SK-N-SH (cell line): ENCODE data around the gene SAG.

Source experiments
- FOSL2 ChIP-seq: IDR thresholded peaks from 2 replicates; pipeline ENCODE4 v1.4.0; 2012; ENCODE audit warnings: low read depth, mild to moderate bottlenecking, moderate library complexity, borderline replicate concordance
- RFX5 ChIP-seq: IDR thresholded peaks from 2 replicates; pipeline ENCODE4 v1.6.1; 2012; ENCODE audit warnings: mild to moderate bottlenecking, improper control_type of control experiment, low read length
- SIN3A ChIP-seq: IDR thresholded peaks from 2 replicates; pipeline ENCODE4 v1.6.1; 2012; ENCODE audit warnings: low read depth, mild to moderate bottlenecking, low read length, moderate library complexity, borderline replicate concordance
- SMC3 ChIP-seq: IDR thresholded peaks from 2 replicates; pipeline ENCODE4 v1.6.1; 2012; ENCODE audit warnings: low read depth, low read length, improper control_type of control experiment
- TF ChIP-seq, protein P1 (sequence below): fragments of 200-600 bp; sonication (generic); IDR thresholded peaks from 2 replicates; pipeline ENCODE4 v1.6.1; 2017; ENCODE audit warnings: antibody characterized with exemption, mild to moderate bottlenecking, moderate library complexity
- TF ChIP-seq, protein P2 (sequence below): fragments of 150-350 bp; IDR thresholded peaks from 2 replicates; pipeline ENCODE4 v1.6.1; 2017; ENCODE audit warnings: antibody characterized with exemption, low read length, low read depth, borderline replicate concordance
- TF ChIP-seq, protein P3 (sequence below): IDR thresholded peaks from 2 replicates; pipeline ENCODE4 v1.4.0; 2012; ENCODE audit warnings: low read depth

DNA sequence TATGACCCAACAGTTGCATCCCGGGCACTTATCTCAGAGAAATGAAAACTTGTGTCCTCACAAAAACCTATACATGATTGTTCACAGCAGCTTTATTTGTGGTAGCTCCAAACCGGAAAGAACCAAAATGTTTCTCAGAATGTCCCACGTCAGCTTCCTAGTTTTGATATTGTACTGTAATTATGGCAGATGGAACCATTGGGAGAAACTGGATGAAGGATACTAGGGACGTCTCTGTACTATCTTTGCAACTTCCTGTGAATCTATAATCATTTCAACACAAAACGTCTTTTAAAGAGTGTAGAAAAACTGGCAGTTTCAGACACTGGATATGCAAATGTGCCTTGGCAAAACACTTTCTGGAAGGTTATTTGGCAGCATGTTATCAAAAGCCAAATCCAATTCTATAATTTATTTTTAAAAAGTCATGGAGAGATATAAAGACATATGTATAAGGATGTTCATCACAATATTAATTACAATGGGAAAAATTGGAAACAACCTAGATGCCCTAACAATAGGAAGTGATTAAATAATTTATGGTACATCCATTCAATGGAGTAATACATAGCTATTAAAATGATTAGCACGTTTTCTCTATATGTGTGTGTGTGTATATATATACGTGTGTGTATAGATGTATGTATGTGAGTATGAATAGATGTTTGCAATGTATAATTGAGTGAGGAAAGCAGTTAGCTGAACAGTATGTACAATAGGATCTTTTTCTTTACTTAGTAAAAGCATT lies 9.8 kb downstream of the SAG start:
- TF ChIP-seq, protein P1, sequence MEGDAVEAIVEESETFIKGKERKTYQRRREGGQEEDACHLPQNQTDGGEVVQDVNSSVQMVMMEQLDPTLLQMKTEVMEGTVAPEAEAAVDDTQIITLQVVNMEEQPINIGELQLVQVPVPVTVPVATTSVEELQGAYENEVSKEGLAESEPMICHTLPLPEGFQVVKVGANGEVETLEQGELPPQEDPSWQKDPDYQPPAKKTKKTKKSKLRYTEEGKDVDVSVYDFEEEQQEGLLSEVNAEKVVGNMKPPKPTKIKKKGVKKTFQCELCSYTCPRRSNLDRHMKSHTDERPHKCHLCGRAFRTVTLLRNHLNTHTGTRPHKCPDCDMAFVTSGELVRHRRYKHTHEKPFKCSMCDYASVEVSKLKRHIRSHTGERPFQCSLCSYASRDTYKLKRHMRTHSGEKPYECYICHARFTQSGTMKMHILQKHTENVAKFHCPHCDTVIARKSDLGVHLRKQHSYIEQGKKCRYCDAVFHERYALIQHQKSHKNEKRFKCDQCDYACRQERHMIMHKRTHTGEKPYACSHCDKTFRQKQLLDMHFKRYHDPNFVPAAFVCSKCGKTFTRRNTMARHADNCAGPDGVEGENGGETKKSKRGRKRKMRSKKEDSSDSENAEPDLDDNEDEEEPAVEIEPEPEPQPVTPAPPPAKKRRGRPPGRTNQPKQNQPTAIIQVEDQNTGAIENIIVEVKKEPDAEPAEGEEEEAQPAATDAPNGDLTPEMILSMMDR = no peak
- TF ChIP-seq SIN3A (no peak), RFX5 (no peak), FOSL2 (no peak), SMC3 (no peak)
- TF ChIP-seq, protein P2, sequence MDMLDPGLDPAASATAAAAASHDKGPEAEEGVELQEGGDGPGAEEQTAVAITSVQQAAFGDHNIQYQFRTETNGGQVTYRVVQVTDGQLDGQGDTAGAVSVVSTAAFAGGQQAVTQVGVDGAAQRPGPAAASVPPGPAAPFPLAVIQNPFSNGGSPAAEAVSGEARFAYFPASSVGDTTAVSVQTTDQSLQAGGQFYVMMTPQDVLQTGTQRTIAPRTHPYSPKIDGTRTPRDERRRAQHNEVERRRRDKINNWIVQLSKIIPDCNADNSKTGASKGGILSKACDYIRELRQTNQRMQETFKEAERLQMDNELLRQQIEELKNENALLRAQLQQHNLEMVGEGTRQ = no peak
- TF ChIP-seq, protein P3, sequence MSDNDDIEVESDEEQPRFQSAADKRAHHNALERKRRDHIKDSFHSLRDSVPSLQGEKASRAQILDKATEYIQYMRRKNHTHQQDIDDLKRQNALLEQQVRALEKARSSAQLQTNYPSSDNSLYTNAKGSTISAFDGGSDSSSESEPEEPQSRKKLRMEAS = no peak
